ENCODE results near the gene KCNJ10.
"Not testable (repeated sequence)": the region's sequence is repeated elsewhere in the genome, so short reads cannot be mapped to it uniquely, and the experiment has no call there.

KCNJ10 gene

DNA sequence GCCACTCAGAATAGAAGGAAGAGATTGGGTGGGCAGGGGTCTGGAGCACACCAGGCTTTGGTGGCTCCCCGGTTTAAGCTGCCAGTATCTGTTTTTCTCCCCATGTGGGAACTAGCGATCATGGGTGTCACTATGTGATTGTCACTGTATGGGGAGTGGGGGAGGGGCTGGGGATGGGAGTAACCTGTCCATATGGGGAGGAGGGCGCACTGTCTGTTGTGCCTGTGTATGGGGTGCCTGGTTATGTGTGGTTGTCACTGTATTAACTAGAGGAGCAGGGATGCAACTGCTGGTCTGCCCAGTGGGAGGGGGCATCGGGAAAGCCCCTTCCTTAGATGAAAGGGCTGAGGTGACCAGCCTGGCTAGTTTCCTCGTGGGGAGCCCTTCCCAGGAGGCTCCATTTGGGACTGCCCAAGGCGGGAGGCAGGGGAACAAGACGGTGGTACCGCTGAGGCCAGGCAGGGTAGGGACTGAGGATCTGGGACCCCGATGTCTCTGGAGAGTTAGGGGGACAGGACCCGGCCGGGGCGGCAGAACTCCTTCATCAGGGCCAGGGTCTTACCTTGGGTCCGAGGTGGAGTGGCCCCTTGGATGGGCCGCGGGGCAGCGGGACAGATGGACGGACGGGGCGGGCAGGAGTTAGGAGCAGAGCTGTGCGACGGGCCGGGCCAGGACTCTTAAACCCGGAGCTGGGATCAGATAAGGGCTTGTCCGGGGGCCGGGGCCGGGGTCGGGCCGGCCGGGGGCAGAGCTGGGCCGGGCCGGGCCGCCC, at the start of gene KCNJ10:
Gene KCNJ10 (minus strand): TSS at position 701 of the 772 bp plus-strand sequence. CDS start 27,628 bp downstream, outside the sequence.
- no peak for DNase-seq

DNA sequence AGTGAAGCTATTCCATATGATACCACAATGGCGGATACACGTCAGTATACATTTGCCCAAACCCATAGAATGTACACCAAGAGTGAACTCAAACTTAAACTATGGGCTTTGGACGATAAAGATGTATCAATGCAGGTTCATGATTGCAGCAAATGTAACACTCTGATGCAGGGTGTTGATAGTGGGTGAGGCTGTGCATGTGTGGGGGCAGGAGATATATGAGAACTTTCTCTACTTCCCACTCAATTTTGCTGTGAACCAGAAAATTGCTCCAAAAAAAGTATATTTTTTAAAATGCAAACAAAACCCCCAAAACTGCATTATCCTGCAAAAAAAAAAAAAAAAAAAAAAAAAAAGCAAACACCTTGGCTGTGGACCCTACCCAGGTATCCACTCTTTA, 49.0 kb upstream of the KCNJ10 start:
- no peak for DNase-seq

GRCh38 chr1:160117709-160118183, 47.8 kb upstream of the KCNJ10 start:
- DNase-seq = no peak

DNA sequence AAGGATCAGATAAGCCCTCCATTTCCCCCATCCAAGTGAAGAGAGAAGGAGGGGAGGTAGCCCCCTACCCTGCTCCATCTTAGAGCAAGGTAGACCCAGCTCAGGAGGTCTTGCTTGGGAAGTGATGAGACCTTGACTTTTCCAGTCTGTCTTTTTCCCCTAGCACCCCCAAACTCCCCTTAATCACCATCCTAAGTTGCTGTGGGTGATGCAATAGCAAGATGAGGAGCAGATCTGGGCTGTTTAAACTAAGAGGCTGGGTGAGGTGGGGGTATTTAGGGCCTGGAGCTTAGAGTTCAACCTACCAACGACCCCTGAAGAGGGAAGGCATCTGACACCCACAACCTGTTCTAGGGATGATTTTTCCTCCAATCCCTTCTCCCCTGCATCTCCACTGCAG, 47.3 kb upstream of the KCNJ10 start:
- no peak for DNase-seq

GRCh38 chr1:160116283-160117147, 46.6 kb upstream of the KCNJ10 start:
- DNase-seq = no peak

- no peak for DNase-seq
Measured at GRCh38 chr1:160115545-160116282, 45.8 kb upstream of the KCNJ10 start, which contains the start of gene ATP1A2. Gene ATP1A2, plus strand, starts transcription at chr1:160115759. Its CDS starts 103 bp downstream, at chr1:160115862.

DNA sequence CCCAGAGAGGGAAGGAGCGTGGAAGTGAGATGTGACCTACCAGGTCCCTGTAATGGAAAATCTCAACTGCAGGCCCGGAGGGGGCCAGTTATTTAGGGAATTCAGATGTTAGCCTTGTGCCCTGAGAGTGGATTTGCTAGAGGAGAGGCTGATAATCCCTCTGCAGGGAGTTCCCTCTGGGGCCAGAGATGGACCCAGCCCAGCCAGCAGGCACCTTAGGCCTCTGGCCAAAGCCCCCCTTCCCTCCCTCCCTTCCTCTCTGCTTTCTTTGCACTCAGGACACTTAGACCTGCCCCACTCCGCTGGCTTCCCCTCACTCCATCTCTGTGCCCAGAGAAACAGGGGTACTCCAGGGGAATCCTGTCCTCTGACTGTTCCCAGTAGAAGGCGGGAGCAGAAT, 44.1 kb upstream of the KCNJ10 start:
- DNase-seq = no peak

DNA sequence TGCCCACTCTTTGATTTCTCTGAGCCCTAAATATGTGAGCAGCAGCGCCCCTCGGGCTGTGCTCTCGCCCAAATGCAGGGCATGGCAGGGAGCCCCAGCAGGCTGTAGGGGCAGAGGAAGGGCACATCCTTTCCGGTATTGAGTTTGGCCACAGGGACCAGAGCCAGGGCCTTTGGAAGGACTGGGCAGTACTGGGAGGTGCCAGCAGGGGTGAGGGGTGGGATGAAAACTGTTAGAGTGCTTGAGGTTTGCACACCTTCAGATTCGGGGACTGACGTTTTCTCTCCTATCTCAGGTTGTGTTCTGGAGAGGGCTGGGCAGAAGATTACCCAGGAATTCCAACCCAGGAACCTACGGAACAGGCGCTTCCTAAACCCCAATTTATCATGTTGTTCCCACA, 43.4 kb upstream of the KCNJ10 start:
- DNase-seq = no peak

DNA sequence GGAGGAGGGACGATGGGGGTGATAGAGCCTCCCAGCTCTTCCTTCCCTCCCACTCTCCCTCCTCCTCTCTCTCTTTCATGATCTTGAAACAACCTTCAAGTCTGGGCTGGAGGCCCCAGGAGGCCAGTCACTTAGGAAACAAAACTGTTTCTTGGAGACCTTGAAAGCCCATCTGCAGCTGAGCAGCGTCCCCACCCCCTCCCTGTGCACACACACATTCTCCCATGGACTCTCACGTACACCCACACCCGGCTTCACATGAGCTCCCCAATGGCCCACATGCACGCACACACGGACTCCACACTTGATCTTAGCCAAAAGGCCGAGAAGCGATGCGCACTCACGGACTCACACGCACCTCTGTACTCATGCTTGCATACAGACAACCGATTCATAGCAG, 42.4 kb upstream of the KCNJ10 start:
- no peak for DNase-seq

DNA sequence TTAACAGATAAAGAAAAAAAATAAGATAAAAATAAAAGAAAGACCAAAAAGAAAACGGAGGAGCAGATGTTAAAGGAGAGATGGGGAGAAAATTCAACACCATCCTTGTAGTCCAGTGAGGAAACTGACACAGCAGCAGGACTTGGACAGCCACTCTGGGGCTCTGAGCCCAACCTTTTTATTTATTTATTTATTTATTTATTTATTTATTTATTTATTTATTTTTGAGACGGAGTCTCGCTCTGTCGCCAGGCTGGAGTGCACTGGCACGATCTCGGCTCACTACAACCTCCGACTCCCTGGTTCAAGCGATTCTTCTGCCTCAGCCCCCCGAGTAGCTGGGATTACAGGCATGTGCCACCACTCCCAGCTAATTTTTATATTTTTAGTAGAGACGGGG, 41.5 kb upstream of the KCNJ10 start:
- not testable (repeated sequence) for DNase-seq

DNA sequence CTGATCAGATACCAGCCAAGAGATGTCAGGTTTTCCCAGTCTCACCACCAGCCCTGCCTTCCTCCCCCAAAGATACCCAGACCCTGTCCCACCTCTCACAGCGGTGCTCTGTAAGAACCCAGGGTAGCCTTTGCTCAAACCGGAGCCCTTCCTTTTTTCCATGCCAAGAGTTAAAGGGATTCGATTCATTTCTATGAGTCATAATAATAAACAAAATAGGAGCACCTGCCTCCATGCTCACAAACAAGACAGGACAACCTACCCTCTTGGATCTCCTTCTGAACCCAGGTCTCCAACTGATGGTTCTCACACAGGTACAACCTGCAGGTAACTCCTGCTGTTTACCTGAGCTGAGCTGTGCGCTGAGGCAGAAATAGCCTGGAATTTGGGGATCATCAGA, 39.7 kb upstream of the KCNJ10 start:
- no peak for DNase-seq

- peak; percentile 26 for DNase-seq
Measured at GRCh38 chr1:160108888-160109662, 39.1 kb upstream of the KCNJ10 start.

DNA sequence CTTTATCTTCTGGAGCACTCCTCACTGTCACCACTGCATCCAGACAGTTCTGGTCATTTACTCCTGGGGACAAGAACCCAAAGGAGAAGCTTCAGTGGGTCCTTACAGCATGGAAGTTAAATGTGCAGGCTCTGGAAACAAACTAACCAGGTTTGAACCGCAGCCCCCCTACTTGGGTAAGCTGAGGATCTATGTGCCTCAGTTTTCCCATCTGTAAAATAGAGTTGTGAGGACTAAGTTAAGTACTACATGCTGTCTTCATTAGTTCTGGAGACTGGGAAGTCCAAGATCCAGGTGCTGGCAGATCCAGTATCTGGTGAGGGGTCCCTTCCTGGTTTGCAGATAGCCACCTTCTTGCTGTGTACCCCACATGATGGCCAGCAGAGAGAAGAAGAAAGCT, 37.6 kb upstream of the KCNJ10 start:
- DNase-seq = no peak

GRCh38 chr1:160105155-160105554, 35.2 kb upstream of the KCNJ10 start:
- no peak for DNase-seq

- DNase-seq = no peak
Measured at GRCh38 chr1:160104486-160104885, 34.5 kb upstream of the KCNJ10 start.

DNA sequence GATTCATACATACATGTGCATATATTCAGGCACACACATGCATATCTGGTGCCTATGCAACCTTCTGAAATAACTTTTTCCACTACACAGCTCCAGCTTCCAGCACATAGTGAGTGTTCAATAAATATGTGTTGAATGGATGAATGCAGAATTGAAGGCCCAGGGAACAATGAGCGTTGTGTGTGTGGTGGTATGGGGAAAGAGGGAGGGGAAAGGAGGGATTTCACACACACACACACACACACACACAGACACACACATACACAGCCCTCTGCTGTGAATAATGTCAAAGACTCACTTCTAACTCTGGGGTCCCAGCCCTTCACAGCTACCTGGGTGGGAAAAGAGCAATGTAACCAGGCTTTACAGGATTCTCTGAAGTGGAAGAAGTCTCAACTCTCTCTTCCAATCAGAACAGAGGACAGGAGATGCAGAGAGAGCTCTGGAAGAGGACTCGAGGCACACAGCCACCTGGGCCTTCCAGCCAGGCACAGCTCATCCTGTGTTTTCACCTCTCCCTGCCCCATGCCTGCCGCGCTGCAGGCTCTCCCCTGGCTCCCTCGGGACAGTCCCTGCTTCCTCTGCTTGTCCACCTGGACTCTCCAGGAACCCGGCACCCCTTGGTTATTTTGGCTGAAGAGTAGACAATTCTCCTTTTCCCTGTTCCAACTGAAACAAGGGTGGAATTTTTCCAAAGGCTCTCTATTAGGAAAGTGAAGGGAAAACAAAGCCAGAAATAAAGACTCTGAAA, 33.9 kb upstream of the KCNJ10 start:
- no peak for DNase-seq

GRCh38 chr1:160101717-160102522, 32.0 kb upstream of the KCNJ10 start:
- DNase-seq = no peak

DNA sequence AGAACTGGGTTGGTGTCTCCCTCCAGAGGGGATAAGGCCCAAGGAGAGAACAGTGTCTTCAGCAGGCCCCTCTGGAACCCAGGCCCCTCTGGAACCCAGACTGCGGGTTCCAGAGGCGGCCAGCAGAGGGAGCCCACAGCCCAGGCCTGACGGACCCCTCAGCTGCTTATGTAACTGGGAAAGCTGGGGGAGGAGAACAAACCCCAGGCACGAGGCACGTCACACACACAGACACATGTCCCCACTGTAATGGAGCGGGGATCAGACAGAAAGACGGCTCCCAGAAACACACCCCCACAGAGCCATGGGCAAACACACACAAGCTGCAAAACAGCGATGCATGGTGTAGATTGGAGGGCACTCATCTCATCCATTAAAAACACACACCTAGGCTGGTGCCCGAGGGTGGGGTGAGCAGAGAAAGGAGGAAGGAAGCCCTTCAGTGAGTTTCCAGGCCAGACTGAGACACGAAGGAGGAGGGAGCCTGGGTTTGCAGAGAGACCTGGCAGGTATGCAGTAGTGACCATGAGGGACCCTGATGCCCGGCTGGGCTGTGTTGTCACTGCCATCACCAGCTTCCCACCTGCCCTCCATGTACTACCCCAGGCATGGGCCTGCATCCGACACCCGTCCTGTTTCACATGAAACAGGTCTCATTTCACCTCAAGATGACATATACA, 31.2 kb upstream of the KCNJ10 start:
- peak; percentile 66 for DNase-seq

DNA sequence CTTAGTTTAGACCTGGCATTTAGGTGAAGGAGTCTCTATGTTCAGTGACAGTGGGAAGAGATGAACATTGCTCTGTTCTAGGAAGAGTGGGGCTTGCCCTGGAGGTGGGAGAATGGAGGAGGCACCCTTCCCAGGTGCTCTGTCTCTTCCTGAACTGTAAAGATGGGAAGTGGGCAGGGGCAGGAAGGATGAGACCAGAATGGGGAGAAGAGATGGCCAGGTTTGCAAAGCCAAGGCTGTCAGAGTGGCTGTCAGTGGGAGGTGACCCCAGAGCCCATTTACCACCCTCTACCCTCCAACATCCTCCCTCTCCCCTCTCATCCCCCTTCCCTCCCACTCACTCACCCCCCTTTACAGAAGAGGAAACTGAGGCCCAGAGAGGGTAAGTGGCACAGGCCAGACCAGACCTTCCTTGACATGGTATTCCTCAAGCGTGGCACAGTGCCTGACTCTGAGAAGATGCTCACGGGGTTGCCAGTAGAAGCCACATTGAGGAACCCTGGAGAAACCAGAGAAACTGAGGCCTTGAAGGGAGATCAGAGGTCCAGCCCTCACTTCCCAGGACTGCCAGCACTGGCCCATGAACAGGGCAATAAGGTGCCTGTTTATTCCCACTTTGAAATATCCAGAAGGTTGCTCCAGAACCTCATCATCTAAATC, 29.9 kb upstream of the KCNJ10 start:
- DNase-seq = no peak
